Nephron (organoid): Measurements from ENCODE around the gene PLEKHG5.

Experiments
- H3K27ac Mint-ChIP-seq, 3 experiments: 2 replicates each; pipeline ENCODE4 v1.8.0; 2020; ENCODE audit warnings: mixed read lengths in 3 of 3, mild to moderate bottlenecking in 2 of 3, moderate library complexity in 1 of 3
- H3K27me3 Mint-ChIP-seq: 2 replicates; pipeline ENCODE4 v1.8.0; 2021; ENCODE audit warnings: low read depth, mild to moderate bottlenecking, moderate library complexity, mixed read lengths
- H3K36me3 Mint-ChIP-seq: 2 replicates; pipeline ENCODE4 v1.8.0; 2020; ENCODE audit warnings: low read depth, mixed read lengths
- H3K4me1 Mint-ChIP-seq: 2 replicates; pipeline ENCODE4 v1.8.0; 2020; ENCODE audit warnings: mixed read lengths
- H3K4me3 Mint-ChIP-seq, 3 experiments: 2 replicates each; pipeline ENCODE4 v1.8.0; 2020; ENCODE audit warnings: mild to moderate bottlenecking in 3 of 3, mixed read lengths in 3 of 3, moderate library complexity in 2 of 3
- H3K9me3 Mint-ChIP-seq: 2 replicates; pipeline ENCODE4 v1.8.0; 2020; ENCODE audit warnings: mixed read lengths
- CTCF ChIP-seq, 3 experiments: fragments of 200-600 bp; sonication (generic); IDR thresholded peaks; one replicate each; pipeline ENCODE4 v1.5.0; 2021; ENCODE audit warnings: antibody characterized with exemption in 3 of 3; ENCODE audit not compliant: unreplicated experiment in 3 of 3

PLEKHG5 gene, protein sequence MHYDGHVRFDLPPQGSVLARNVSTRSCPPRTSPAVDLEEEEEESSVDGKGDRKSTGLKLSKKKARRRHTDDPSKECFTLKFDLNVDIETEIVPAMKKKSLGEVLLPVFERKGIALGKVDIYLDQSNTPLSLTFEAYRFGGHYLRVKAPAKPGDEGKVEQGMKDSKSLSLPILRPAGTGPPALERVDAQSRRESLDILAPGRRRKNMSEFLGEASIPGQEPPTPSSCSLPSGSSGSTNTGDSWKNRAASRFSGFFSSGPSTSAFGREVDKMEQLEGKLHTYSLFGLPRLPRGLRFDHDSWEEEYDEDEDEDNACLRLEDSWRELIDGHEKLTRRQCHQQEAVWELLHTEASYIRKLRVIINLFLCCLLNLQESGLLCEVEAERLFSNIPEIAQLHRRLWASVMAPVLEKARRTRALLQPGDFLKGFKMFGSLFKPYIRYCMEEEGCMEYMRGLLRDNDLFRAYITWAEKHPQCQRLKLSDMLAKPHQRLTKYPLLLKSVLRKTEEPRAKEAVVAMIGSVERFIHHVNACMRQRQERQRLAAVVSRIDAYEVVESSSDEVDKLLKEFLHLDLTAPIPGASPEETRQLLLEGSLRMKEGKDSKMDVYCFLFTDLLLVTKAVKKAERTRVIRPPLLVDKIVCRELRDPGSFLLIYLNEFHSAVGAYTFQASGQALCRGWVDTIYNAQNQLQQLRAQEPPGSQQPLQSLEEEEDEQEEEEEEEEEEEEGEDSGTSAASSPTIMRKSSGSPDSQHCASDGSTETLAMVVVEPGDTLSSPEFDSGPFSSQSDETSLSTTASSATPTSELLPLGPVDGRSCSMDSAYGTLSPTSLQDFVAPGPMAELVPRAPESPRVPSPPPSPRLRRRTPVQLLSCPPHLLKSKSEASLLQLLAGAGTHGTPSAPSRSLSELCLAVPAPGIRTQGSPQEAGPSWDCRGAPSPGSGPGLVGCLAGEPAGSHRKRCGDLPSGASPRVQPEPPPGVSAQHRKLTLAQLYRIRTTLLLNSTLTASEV

GRCh38 chr1:6491480-6491962 is at the start of gene PLEKHG5:
Gene PLEKHG5, minus strand, starts transcription at chr1:6491667. Its CDS starts 14,096 bp downstream, at chr1:6477571.
- peak within 1 kb of the TSS; percentile 80 to 83 (median 82) for H3K4me3 Mint-ChIP-seq

GRCh38 chr1:6538956-6539355 is 47.5 kb upstream of the PLEKHG5 start:
- no peaks in the 10 kb centered on the region for H3K4me1 Mint-ChIP-seq
- no peak overlapping the region for H3K4me3 Mint-ChIP-seq
- H3K27ac Mint-ChIP-seq: no peak overlapping the region
- no peaks in the 10 kb centered on the region for H3K27me3 Mint-ChIP-seq
- no peaks in the 10 kb centered on the region for H3K9me3 Mint-ChIP-seq
- peaks cover 39% of the 10 kb centered on the region for H3K36me3 Mint-ChIP-seq
- no peak for TF ChIP-seq CTCF (IDR thresholded peaks at IDR 0.05; ENCODE audit: unreplicated experiment in 3 of 3)

More at GRCh38 chr1:6491480-6491962, at the start of gene PLEKHG5:
- peaks cover 16% of the 10 kb centered on the region for H3K27me3 Mint-ChIP-seq
- TF ChIP-seq CTCF (IDR thresholded peaks at IDR 0.05; ENCODE audit: unreplicated experiment in 3 of 3): no peak
- no peaks in the 10 kb centered on the region for H3K9me3 Mint-ChIP-seq
- peak within 1 kb of the TSS; percentile 48 to 57 (median 49) for H3K27ac Mint-ChIP-seq
- peaks cover 16% of the 10 kb centered on the region for H3K4me1 Mint-ChIP-seq
- H3K36me3 Mint-ChIP-seq: no peaks in the 10 kb centered on the region

GRCh38 chr1:6536291-6536690 is 44.8 kb upstream of the PLEKHG5 start:
- TF ChIP-seq CTCF (IDR thresholded peaks at IDR 0.05; ENCODE audit: unreplicated experiment in 3 of 3): no peak
- Mint-ChIP-seq H3K4me3 (no peak overlapping the region), H3K27ac (no peak overlapping the region), H3K36me3 (peaks cover 51% of the 10 kb centered on the region), H3K4me1 (no peaks in the 10 kb centered on the region), H3K9me3 (no peaks in the 10 kb centered on the region), H3K27me3 (no peaks in the 10 kb centered on the region)

DNA sequence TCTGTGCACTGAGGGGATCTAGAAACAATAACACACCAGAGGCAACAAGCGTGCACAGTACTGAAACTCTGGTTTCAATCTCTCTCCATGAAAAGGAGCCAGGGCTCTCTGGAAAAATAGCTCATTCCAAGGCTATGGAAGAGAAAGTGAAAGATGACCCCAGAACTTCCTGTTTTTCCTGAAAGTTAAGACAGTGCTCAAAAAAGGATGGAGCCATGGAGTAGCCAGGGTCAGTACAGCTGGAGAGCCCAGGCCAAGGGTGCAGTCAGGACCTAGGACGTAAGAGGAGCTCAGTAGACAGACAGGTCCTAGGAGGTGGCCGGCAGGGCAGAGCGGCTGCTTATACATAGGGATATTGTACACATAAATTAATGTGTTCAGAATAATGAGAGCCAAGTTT is 43.7 kb upstream of the PLEKHG5 start:
- Mint-ChIP-seq H3K27ac (no peak overlapping the region), H3K9me3 (no peaks in the 10 kb centered on the region), H3K27me3 (no peaks in the 10 kb centered on the region), H3K4me1 (no peaks in the 10 kb centered on the region), H3K4me3 (no peak overlapping the region), H3K36me3 (peaks cover 59% of the 10 kb centered on the region)
- TF ChIP-seq CTCF (IDR thresholded peaks at IDR 0.05; ENCODE audit: unreplicated experiment in 3 of 3): no peak

DNA sequence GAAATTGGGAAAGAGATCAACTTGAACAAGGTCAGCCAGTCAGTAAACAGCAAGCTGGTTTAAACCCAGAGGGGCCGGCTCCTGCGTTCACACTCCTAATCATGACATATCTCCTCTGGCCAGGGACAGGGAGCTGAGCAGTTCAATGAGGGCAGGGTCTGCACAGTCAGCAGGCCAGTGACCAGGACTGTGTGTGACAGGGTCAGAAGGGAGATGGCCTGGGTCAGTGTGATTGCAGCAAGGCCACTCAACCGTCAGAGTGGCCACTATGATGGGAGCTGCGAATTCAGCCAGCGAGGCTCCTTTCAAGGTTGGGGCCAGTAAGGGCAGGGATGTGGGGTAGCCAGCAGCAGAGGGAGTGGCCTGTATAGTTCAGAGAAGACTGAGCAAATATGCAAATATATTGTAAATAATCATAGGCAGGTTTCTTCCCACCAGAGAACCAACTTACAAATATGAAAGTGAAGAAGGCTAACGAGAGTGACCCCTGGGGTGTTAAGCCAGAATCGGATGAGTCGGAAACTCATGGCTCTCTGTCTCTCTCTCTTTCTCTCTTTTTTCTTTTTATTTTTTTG is 42.9 kb upstream of the PLEKHG5 start:
- no peak for TF ChIP-seq CTCF (IDR thresholded peaks at IDR 0.05; ENCODE audit: unreplicated experiment in 3 of 3)
- H3K4me1 Mint-ChIP-seq: no peaks in the 10 kb centered on the region
- H3K4me3 Mint-ChIP-seq: no peak overlapping the region

More for the DNA sequence above, 42.9 kb upstream of the PLEKHG5 start:
- Mint-ChIP-seq H3K27ac (no peak overlapping the region), H3K9me3 (no peaks in the 10 kb centered on the region), H3K27me3 (no peaks in the 10 kb centered on the region), H3K36me3 (peaks cover 55% of the 10 kb centered on the region)
